ENCODE measurements around the gene VDAC2.

GRCh38 chr10:75170215-75170614 is 40.4 kb upstream of the VDAC2 start:
- TF ChIP-seq EZH2 (IDR thresholded peaks at IDR 0.05) = no peak
- TF ChIP-seq POLR2AphosphoS5 (IDR thresholded peaks at IDR 0.05; ENCODE audit: borderline replicate concordance, low read depth, low read length) = no peak
- TF ChIP-seq FOXP2 (optimal IDR thresholded peaks at IDR 0.05; ENCODE audit: control extremely low read depth, extremely low read length, insufficient read depth) = no peak
